ENCODE measurements around the gene CT83.
A peak's percentile ranks its signal among the peaks of the same experiment; 100 is the strongest.

CT83 gene

GRCh38 chrX:116449156-116449555 is 13.6 kb downstream of the CT83 start:
- no peaks in the 10 kb centered on the region for H3K9me3 ChIP-seq (ENCODE audit: control insufficient read depth, low read length)
- H3K79me2 ChIP-seq = no peaks in the 10 kb centered on the region
- H3K4me1 ChIP-seq = no peaks in the 10 kb centered on the region
- no peak overlapping the region for H3K9ac ChIP-seq
- H3K4me3 ChIP-seq (ENCODE audit: low read depth, low read length) = no peak overlapping the region
- H3K36me3 ChIP-seq (ENCODE audit: control insufficient read depth, insufficient read depth, low read length) = no peaks in the 10 kb centered on the region
- H3K4me2 ChIP-seq (ENCODE audit: low read length) = no peak overlapping the region
- H3K27me3 ChIP-seq (ENCODE audit: control insufficient read depth, insufficient read depth, low read length) = no peaks in the 10 kb centered on the region
- no peak for TF ChIP-seq CTCF (IDR thresholded peaks at IDR 0.05)
- no peak overlapping the region for H2AFZ ChIP-seq
- H3K27ac ChIP-seq = no peak overlapping the region

GRCh38 chrX:116436358-116436816 is 26.4 kb downstream of the CT83 start, which contains the start of gene SLC6A14:
SLC6A14 (plus strand) TSS chrX:116436606; CDS start chrX:116436710, 104 bp downstream.
- Histone ChIP-seq H3K9me3 (ENCODE audit: control insufficient read depth, low read length) (no peaks in the 10 kb centered on the region), H3K27ac (no peak within 1 kb of the TSS), H3K36me3 (ENCODE audit: control insufficient read depth, insufficient read depth, low read length) (no peaks in the 10 kb centered on the region), H3K4me1 (no peaks in the 10 kb centered on the region), H3K9ac (no peak within 1 kb of the TSS), H2AFZ (peak within 1 kb of the TSS; percentile 50), H3K27me3 (ENCODE audit: control insufficient read depth, insufficient read depth, low read length) (no peaks in the 10 kb centered on the region), H3K4me2 (ENCODE audit: low read length) (no peak within 1 kb of the TSS), H3K79me2 (no peaks in the 10 kb centered on the region), H3K4me3 (ENCODE audit: low read depth, low read length) (no peak within 1 kb of the TSS)
- no peak for TF ChIP-seq CTCF (IDR thresholded peaks at IDR 0.05)

GRCh38 chrX:116435597-116435996 is 27.2 kb downstream of the CT83 start:
- peak overlapping the region; percentile 50 for H2AFZ ChIP-seq

DNA sequence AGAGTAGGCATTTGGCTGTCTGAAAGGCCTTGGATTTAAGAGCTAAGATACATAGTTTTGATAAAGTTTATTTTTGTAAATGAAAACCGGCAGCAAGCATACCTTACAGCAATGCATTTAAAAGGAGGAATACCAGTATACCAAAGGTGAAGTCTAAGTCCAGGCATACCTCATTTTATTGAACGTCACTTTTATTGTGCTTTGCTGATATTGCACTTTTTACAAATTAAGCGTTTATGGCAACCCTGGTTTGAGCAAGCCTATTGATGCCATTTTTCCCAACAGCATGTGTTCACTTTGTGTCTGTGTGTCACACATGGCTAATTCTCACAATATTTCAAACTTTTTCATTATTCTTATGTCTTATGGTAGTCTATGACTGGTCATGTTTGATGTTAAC is 34.8 kb downstream of the CT83 start:
- Histone ChIP-seq H2AFZ (no peak overlapping the region), H3K27me3 (ENCODE audit: control insufficient read depth, insufficient read depth, low read length) (no peaks in the 10 kb centered on the region)

More at GRCh38 chrX:116435597-116435996, 27.2 kb downstream of the CT83 start:
- no peak overlapping the region for H3K9ac ChIP-seq
- H3K4me3 ChIP-seq (ENCODE audit: low read depth, low read length) = no peak overlapping the region
- H3K4me1 ChIP-seq = no peaks in the 10 kb centered on the region
- H3K9me3 ChIP-seq (ENCODE audit: control insufficient read depth, low read length) = no peaks in the 10 kb centered on the region
- H3K36me3 ChIP-seq (ENCODE audit: control insufficient read depth, insufficient read depth, low read length) = no peaks in the 10 kb centered on the region
- no peak overlapping the region for H3K27ac ChIP-seq
- no peaks in the 10 kb centered on the region for H3K27me3 ChIP-seq (ENCODE audit: control insufficient read depth, insufficient read depth, low read length)
- TF ChIP-seq CTCF (IDR thresholded peaks at IDR 0.05) = no peak
- no peak overlapping the region for H3K4me2 ChIP-seq (ENCODE audit: low read length)
- no peaks in the 10 kb centered on the region for H3K79me2 ChIP-seq

More for the DNA sequence above, 34.8 kb downstream of the CT83 start:
- Histone ChIP-seq H3K79me2 (no peaks in the 10 kb centered on the region), H3K4me2 (ENCODE audit: low read length) (no peak overlapping the region), H3K9ac (no peak overlapping the region), H3K4me1 (no peaks in the 10 kb centered on the region), H3K36me3 (ENCODE audit: control insufficient read depth, insufficient read depth, low read length) (no peaks in the 10 kb centered on the region), H3K4me3 (ENCODE audit: low read depth, low read length) (no peak overlapping the region), H3K27ac (no peak overlapping the region), H3K9me3 (ENCODE audit: control insufficient read depth, low read length) (no peaks in the 10 kb centered on the region)
- no peak for TF ChIP-seq CTCF (IDR thresholded peaks at IDR 0.05)
